Measurements from ENCODE around the gene CACNA1G.

CACNA1G gene

DNA sequence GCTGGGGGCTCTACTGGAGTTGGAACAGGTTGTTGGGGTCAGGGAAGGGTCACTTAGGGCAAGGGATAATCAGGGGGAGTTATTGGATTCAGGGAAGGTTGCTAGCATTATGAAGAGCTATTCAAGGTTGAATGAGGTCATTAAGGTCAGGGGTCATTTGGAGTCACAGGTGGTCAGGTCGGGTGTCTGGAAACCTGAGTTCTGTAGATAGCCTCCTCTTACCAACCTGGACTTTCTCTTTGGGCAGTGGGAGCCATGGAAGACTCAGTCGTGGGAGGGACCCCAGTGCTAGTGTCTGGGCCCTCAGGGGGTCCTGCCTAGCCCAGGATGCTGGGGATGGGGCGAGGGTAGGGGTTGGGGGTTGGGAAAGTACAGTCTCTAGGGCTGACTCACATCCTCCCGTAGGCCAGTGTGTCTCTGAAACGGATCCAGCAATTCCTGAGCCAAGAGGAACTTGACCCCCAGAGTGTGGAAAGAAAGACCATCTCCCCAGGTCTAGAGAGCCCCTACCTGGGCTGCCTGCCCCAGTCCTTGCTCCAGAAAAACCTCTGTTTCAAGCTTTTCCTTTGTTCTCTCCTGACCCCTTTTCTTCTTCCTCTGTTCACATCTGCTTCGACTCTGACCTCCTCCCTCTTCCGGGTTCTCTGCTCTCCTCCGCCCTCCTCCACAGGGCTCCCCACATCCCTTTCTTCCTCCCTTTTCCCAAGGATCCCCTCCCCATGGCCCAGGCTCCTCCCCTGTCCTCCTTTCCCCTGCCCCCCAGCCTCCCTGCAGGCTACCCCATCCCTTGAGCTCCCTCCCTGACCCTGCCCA lies 107.7 kb downstream of the CACNA1G start:
- DNase-seq (ENCODE audit: low spot score): no peak
- TF ChIP-seq, protein P1, sequence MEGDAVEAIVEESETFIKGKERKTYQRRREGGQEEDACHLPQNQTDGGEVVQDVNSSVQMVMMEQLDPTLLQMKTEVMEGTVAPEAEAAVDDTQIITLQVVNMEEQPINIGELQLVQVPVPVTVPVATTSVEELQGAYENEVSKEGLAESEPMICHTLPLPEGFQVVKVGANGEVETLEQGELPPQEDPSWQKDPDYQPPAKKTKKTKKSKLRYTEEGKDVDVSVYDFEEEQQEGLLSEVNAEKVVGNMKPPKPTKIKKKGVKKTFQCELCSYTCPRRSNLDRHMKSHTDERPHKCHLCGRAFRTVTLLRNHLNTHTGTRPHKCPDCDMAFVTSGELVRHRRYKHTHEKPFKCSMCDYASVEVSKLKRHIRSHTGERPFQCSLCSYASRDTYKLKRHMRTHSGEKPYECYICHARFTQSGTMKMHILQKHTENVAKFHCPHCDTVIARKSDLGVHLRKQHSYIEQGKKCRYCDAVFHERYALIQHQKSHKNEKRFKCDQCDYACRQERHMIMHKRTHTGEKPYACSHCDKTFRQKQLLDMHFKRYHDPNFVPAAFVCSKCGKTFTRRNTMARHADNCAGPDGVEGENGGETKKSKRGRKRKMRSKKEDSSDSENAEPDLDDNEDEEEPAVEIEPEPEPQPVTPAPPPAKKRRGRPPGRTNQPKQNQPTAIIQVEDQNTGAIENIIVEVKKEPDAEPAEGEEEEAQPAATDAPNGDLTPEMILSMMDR (IDR thresholded peaks at IDR 0.05; ENCODE audit: extremely low read depth, missing control alignments): no peak

DNA sequence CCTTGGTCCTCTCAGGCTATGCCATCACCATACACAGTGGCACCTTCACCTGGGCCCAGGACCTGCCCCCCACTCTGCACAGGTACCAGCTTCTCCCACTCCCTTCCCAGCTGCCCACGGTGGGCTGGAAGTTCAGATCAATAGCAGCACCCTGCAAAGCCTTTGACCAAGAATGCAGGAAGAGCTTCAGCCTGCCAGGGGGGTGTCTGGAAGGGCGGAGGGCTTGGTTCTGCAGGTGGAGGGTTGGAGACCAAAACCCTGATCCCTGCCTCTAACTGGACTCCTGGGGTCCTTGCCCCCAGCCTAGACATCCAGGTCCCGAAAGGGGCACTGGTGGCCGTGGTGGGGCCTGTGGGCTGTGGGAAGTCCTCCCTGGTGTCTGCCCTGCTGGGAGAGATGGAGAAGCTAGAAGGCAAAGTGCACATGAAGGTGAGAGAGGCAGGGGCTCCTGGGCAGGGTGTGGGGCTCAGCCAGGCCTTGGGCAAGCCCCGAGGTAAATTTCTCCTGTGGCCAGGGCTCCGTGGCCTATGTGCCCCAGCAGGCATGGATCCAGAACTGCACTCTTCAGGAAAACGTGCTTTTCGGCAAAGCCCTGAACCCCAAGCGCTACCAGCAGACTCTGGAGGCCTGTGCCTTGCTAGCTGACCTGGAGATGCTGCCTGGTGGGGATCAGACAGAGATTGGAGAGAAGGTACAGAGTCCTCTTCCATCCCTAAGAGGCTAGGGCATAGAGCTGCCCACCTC lies 108.5 kb downstream of the CACNA1G start:
- DNase-seq (ENCODE audit: low spot score): no peak
- TF ChIP-seq, protein P1 (IDR thresholded peaks at IDR 0.05; ENCODE audit: extremely low read depth, missing control alignments): no peak

DNA sequence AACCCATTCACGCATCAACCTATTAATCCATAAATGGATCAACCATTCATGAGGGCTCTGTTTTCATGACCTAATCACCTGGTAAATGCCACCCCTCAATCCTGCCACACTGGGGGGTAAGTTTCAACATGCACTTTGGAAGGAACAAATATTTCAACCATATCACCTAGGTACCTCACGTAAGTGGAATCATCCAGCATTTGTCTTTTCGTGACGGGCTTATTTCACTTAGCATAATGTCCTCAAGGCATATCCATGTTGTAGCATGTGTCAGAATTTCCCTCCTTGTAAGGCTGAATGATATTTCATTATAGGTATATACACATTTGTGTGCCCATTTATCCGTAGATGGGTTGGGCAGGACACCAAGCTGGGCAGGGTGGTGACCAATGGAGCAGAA lies 111.6 kb downstream of the CACNA1G start:
- TF ChIP-seq, protein P1 (IDR thresholded peaks at IDR 0.05; ENCODE audit: extremely low read depth, missing control alignments): no peak
- no peak for DNase-seq (ENCODE audit: low spot score)

DNA sequence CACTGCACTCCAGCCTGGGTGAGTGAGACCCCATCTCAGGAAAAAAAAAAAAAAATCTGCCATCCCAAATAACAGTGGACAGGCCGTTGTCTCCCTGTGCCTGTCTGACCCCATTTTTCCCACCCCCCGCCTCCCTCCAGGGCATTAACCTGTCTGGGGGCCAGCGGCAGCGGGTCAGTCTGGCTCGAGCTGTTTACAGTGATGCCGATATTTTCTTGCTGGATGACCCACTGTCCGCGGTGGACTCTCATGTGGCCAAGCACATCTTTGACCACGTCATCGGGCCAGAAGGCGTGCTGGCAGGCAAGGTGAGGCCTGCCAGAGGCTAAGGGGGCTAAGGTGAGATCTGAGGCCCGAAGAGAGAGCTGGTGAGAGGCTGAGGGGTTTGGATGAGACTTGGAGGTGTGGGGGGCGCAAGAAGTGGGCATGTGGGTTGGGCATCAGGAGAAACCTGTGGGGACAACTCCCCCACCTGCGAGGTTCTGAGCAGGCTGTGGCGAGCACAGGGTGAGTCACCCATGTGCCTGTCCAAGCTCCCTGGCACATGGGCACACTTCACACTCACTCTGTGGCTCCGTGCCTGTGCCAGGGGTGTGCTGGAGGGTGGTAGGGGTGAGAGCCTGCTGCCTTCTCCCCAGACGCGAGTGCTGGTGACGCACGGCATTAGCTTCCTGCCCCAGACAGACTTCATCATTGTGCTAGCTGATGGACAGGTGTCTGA lies 112.5 kb downstream of the CACNA1G start:
- TF ChIP-seq, protein P1 (IDR thresholded peaks at IDR 0.05; ENCODE audit: extremely low read depth, missing control alignments): no peak
- no peak for DNase-seq (ENCODE audit: low spot score)

DNA sequence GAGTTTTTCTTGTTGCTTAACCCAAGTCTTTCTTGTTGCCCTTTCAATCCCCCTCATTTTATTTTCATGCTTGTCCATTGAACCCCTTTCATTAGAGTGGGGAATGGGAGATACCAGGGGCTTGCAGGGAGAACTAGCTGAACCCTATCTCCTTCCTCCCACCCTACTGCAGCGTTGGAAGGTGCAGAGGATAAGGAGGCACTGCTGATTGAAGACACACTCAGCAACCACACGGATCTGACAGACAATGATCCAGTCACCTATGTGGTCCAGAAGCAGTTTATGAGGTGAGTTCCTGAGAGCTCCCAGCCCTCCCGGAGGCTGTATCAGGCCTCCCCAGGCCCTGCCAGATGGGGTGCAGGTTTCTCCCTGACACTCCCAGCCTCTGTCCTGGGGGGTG lies 114.7 kb downstream of the CACNA1G start:
- no peak for DNase-seq (ENCODE audit: low spot score)
- TF ChIP-seq, protein P1 (IDR thresholded peaks at IDR 0.05; ENCODE audit: extremely low read depth, missing control alignments): no peak

DNA sequence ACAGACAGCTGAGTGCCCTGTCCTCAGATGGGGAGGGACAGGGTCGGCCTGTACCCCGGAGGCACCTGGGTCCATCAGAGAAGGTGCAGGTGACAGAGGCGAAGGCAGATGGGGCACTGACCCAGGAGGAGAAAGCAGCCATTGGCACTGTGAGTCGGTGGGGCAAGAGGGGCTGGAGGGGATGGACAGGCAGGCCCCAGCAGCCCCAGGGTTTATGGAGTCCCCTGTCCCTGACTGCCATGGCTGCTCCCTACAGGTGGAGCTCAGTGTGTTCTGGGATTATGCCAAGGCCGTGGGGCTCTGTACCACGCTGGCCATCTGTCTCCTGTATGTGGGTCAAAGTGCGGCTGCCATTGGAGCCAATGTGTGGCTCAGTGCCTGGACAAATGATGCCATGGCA lies 115.1 kb downstream of the CACNA1G start:
- DNase-seq (ENCODE audit: low spot score): no peak
- TF ChIP-seq, protein P1 (IDR thresholded peaks at IDR 0.05; ENCODE audit: extremely low read depth, missing control alignments): no peak
